Measurements from ENCODE around the gene PCSK9. TPM values are rescaled to one million over a fixed set of nuclear protein-coding genes. Genes with fewer than 3 reads are reported as not detected.

Gene PCSK9
- total RNA-seq, 1 experiment from 2014 or later = 0.26 TPM

- ATAC-seq (no peak), DNase-seq (ENCODE audit: low read depth, low spot score) (no peak)
- CTCF ChIA-PET = no interaction called here
- H3K27me3 ChIP-seq (ENCODE audit: control insufficient read depth, insufficient read depth, low read length) = no peaks in the 10 kb centered on the region
- H3K36me3 ChIP-seq (ENCODE audit: control insufficient read depth, insufficient read depth, low read length) = no peaks in the 10 kb centered on the region
- intact Hi-C loops (cut with micrococcal nuclease; ENCODE audit: unreplicated experiment) = no loop called here
- POLR2A ChIA-PET = no interaction called here
- H3K4me1 ChIP-seq (ENCODE audit: control insufficient read depth, insufficient read depth, low read length) = no peaks in the 10 kb centered on the region
- in situ Hi-C loops (cut with HindIII; ENCODE audit: low pct_unique_long_range_greater_than_20kb, low sequenced_read_pairs) = no loop called here
- no TSS peak for BruUV-seq (replicated peaks)
- TF ChIP-seq, protein P1, sequence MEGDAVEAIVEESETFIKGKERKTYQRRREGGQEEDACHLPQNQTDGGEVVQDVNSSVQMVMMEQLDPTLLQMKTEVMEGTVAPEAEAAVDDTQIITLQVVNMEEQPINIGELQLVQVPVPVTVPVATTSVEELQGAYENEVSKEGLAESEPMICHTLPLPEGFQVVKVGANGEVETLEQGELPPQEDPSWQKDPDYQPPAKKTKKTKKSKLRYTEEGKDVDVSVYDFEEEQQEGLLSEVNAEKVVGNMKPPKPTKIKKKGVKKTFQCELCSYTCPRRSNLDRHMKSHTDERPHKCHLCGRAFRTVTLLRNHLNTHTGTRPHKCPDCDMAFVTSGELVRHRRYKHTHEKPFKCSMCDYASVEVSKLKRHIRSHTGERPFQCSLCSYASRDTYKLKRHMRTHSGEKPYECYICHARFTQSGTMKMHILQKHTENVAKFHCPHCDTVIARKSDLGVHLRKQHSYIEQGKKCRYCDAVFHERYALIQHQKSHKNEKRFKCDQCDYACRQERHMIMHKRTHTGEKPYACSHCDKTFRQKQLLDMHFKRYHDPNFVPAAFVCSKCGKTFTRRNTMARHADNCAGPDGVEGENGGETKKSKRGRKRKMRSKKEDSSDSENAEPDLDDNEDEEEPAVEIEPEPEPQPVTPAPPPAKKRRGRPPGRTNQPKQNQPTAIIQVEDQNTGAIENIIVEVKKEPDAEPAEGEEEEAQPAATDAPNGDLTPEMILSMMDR (IDR thresholded peaks at IDR 0.05) = no peak
- TF ChIP-seq TCF7L2 (IDR thresholded peaks at IDR 0.05; ENCODE audit: low read depth, low read length) = no peak
- TF ChIP-seq, protein P2, sequence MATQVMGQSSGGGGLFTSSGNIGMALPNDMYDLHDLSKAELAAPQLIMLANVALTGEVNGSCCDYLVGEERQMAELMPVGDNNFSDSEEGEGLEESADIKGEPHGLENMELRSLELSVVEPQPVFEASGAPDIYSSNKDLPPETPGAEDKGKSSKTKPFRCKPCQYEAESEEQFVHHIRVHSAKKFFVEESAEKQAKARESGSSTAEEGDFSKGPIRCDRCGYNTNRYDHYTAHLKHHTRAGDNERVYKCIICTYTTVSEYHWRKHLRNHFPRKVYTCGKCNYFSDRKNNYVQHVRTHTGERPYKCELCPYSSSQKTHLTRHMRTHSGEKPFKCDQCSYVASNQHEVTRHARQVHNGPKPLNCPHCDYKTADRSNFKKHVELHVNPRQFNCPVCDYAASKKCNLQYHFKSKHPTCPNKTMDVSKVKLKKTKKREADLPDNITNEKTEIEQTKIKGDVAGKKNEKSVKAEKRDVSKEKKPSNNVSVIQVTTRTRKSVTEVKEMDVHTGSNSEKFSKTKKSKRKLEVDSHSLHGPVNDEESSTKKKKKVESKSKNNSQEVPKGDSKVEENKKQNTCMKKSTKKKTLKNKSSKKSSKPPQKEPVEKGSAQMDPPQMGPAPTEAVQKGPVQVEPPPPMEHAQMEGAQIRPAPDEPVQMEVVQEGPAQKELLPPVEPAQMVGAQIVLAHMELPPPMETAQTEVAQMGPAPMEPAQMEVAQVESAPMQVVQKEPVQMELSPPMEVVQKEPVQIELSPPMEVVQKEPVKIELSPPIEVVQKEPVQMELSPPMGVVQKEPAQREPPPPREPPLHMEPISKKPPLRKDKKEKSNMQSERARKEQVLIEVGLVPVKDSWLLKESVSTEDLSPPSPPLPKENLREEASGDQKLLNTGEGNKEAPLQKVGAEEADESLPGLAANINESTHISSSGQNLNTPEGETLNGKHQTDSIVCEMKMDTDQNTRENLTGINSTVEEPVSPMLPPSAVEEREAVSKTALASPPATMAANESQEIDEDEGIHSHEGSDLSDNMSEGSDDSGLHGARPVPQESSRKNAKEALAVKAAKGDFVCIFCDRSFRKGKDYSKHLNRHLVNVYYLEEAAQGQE (IDR thresholded peaks at IDR 0.05; ENCODE audit: insufficient read depth in 1 of 2, low read depth in 2 of 2, low read length in 1 of 2) = no peak
- TF ChIP-seq POLR2AphosphoS5 (IDR thresholded peaks at IDR 0.05; ENCODE audit: low read depth, low read length) = no peak
- TF ChIP-seq SIN3A (IDR thresholded peaks at IDR 0.05; ENCODE audit: borderline replicate concordance, insufficient read depth, low read depth, low read length) = no peak
- H3K9me3 ChIP-seq (ENCODE audit: control insufficient read depth, insufficient read depth, low read depth, low read length) = no peaks in the 10 kb centered on the region
- H3K4me3 ChIP-seq (ENCODE audit: low read depth in 2 of 2, low read length in 2 of 2) = no peak overlapping the region
- no peak overlapping the region for H3K27ac ChIP-seq (ENCODE audit: low read length)
Observed at GRCh38 chr1:55001311-55001710, 38.0 kb upstream of the PCSK9 start.

DNA sequence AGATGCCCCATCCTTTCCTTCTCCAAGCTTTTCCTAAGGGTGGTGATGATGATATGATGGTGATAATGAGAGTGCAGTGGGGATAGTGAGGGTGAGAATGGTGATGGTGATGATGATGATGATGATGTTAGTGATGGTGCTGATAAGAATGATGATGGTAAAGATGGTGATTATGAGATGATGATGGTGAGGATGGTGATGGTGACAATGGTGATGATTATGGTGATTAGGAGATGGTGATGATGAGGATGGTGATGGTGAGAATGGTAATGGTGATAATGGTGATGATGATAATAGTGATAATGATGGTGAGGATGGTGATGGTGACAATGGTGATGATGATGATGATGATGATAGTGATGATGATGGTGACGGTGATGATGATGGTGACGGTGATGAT is 36.7 kb upstream of the PCSK9 start:
- BruUV-seq (replicated peaks) = no TSS peak
- H3K27ac ChIP-seq (ENCODE audit: low read length) = no peak overlapping the region
- CTCF ChIA-PET = interaction anchor here (1.0 kb wide), 1 partner anchor 53 kb away, joined by 3 read pairs; no protein-coding TSS in a partner anchor
- H3K27me3 ChIP-seq (ENCODE audit: control insufficient read depth, insufficient read depth, low read length) = no peaks in the 10 kb centered on the region
- in situ Hi-C loops (cut with HindIII; ENCODE audit: low pct_unique_long_range_greater_than_20kb, low sequenced_read_pairs) (no loop called here), intact Hi-C loops (cut with micrococcal nuclease; ENCODE audit: unreplicated experiment) (no loop called here)
- no peaks in the 10 kb centered on the region for H3K9me3 ChIP-seq (ENCODE audit: control insufficient read depth, insufficient read depth, low read depth, low read length)
- DNase-seq (ENCODE audit: low read depth, low spot score) (no peak), ATAC-seq (no peak)
- no peaks in the 10 kb centered on the region for H3K4me1 ChIP-seq (ENCODE audit: control insufficient read depth, insufficient read depth, low read length)
- no peak overlapping the region for H3K4me3 ChIP-seq (ENCODE audit: low read depth in 2 of 2, low read length in 2 of 2)
- POLR2A ChIA-PET = interaction anchor here (0.7 kb wide), 1 partner anchor 12 kb away, joined by 3 read pairs; no protein-coding TSS in a partner anchor
- TF ChIP-seq, protein P2 (IDR thresholded peaks at IDR 0.05; ENCODE audit: insufficient read depth in 1 of 2, low read depth in 2 of 2, low read length in 1 of 2) = no peak
- TF ChIP-seq TCF7L2 (IDR thresholded peaks at IDR 0.05; ENCODE audit: low read depth, low read length) (no peak), SIN3A (IDR thresholded peaks at IDR 0.05; ENCODE audit: borderline replicate concordance, insufficient read depth, low read depth, low read length) (no peak)
- H3K36me3 ChIP-seq (ENCODE audit: control insufficient read depth, insufficient read depth, low read length) = no peaks in the 10 kb centered on the region

Data from Panc1 (cell line).